GM19351 (cell line): ENCODE measurements around the gene ZNF488.
"Not testable (repeated sequence)": the region's sequence is repeated elsewhere in the genome, so short reads cannot be mapped to it uniquely, and the experiment has no call there.

Experiments used
- ATAC-seq: cut with Tn5 transposase; IDR thresholded peaks from one replicate; pipeline ENCODE4 v1.9.1; 2021; ENCODE audit warnings: mild to moderate bottlenecking, moderate library complexity; ENCODE audit not compliant: unreplicated experiment

Gene ZNF488

GRCh38 chr10:47410271-47410670, 26.2 kb upstream of the ZNF488 start:
- no peak for ATAC-seq

GRCh38 chr10:47409866-47410256, 25.8 kb upstream of the ZNF488 start:
- no peak for ATAC-seq

GRCh38 chr10:47409171-47409865, 25.2 kb upstream of the ZNF488 start:
- no peak for ATAC-seq

- ATAC-seq = no peak
Measured at GRCh38 chr10:47408606-47409005, 24.5 kb upstream of the ZNF488 start.

- no peak for ATAC-seq
Measured at GRCh38 chr10:47406870-47407691, 23.0 kb upstream of the ZNF488 start.

GRCh38 chr10:47406548-47406869, 22.4 kb upstream of the ZNF488 start:
- no peak for ATAC-seq

- ATAC-seq = no peak
Measured at GRCh38 chr10:47405857-47406547, 21.9 kb upstream of the ZNF488 start.

- no peak for ATAC-seq
Measured at GRCh38 chr10:47404937-47405336, 20.8 kb upstream of the ZNF488 start.

GRCh38 chr10:47404446-47404845, 20.4 kb upstream of the ZNF488 start:
- no peak for ATAC-seq

- ATAC-seq = no peak
Measured at GRCh38 chr10:47403446-47404318, 19.6 kb upstream of the ZNF488 start.

- ATAC-seq = no peak
Measured at GRCh38 chr10:47402641-47403301, 18.7 kb upstream of the ZNF488 start.

- no peak for ATAC-seq
Measured at GRCh38 chr10:47401874-47402640, 18.0 kb upstream of the ZNF488 start.

GRCh38 chr10:47401210-47401609, 17.1 kb upstream of the ZNF488 start:
- ATAC-seq = no peak

GRCh38 chr10:47400786-47401185, 16.7 kb upstream of the ZNF488 start:
- ATAC-seq = no peak

- no peak for ATAC-seq
Measured at GRCh38 chr10:47400251-47400650, 16.2 kb upstream of the ZNF488 start.

- no peak for ATAC-seq
Measured at GRCh38 chr10:47397256-47397655, 13.2 kb upstream of the ZNF488 start.

GRCh38 chr10:47396311-47396717, 12.2 kb upstream of the ZNF488 start:
- ATAC-seq = no peak

- ATAC-seq = no peak
Measured at GRCh38 chr10:47389619-47390018, 5.5 kb upstream of the ZNF488 start.

- ATAC-seq = no peak
Measured at GRCh38 chr10:47388879-47389278, 4.8 kb upstream of the ZNF488 start.

- ATAC-seq = not testable (repeated sequence)
Measured at GRCh38 chr10:47386104-47386503, 2.0 kb upstream of the ZNF488 start.
